Measurements from ENCODE around the gene UGT1A10.

- TF ChIP-seq CTCF (IDR thresholded peaks at IDR 0.05) (no peak), EZH2 (IDR thresholded peaks at IDR 0.05; ENCODE audit: borderline replicate concordance, insufficient read depth, low read depth, low read length, poor library complexity, severe bottlenecking) (no peak)
Measured at GRCh38 chr2:233693963-233694362, 57.7 kb downstream of the UGT1A10 start.
